ENCODE data around the gene AMHR2. TPM values are rescaled to one million over a fixed set of nuclear protein-coding genes. Genes with fewer than 3 reads are reported as not detected.

AMHR2 gene
- total and polyA plus RNA-seq, 2 experiments from 2014 or later, result 0.24 TPM; not detected in 1

DNA sequence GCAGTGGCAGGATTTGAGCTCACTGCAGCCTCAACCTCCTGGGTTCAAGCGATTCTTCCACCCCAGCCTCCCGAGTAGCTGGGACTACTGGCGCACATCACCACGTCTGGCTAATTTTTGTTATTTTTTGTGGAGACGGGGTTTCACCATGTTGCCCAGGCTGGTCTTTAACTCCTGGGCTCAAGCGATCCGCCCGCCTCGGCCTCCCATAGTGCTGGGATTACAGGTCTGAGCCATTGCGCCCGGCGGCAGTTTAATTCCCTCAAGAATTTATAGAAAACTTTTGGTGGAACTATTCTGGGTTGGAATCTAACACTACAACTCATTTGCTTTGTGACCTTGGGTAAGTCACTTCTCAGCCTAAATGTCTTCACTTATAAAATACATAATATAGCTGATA, 45.4 kb upstream of the AMHR2 start (continued):
- TF ChIP-seq, protein P1, sequence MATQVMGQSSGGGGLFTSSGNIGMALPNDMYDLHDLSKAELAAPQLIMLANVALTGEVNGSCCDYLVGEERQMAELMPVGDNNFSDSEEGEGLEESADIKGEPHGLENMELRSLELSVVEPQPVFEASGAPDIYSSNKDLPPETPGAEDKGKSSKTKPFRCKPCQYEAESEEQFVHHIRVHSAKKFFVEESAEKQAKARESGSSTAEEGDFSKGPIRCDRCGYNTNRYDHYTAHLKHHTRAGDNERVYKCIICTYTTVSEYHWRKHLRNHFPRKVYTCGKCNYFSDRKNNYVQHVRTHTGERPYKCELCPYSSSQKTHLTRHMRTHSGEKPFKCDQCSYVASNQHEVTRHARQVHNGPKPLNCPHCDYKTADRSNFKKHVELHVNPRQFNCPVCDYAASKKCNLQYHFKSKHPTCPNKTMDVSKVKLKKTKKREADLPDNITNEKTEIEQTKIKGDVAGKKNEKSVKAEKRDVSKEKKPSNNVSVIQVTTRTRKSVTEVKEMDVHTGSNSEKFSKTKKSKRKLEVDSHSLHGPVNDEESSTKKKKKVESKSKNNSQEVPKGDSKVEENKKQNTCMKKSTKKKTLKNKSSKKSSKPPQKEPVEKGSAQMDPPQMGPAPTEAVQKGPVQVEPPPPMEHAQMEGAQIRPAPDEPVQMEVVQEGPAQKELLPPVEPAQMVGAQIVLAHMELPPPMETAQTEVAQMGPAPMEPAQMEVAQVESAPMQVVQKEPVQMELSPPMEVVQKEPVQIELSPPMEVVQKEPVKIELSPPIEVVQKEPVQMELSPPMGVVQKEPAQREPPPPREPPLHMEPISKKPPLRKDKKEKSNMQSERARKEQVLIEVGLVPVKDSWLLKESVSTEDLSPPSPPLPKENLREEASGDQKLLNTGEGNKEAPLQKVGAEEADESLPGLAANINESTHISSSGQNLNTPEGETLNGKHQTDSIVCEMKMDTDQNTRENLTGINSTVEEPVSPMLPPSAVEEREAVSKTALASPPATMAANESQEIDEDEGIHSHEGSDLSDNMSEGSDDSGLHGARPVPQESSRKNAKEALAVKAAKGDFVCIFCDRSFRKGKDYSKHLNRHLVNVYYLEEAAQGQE (IDR thresholded peaks at IDR 0.05; ENCODE audit: unreplicated experiment), result no peak
- no peak for TF ChIP-seq STAT1 (IDR thresholded peaks at IDR 0.05; ENCODE audit: unreplicated experiment)
- TF ChIP-seq, protein P2, sequence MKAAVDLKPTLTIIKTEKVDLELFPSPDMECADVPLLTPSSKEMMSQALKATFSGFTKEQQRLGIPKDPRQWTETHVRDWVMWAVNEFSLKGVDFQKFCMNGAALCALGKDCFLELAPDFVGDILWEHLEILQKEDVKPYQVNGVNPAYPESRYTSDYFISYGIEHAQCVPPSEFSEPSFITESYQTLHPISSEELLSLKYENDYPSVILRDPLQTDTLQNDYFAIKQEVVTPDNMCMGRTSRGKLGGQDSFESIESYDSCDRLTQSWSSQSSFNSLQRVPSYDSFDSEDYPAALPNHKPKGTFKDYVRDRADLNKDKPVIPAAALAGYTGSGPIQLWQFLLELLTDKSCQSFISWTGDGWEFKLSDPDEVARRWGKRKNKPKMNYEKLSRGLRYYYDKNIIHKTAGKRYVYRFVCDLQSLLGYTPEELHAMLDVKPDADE (IDR thresholded peaks at IDR 0.05), result no peak

DNA sequence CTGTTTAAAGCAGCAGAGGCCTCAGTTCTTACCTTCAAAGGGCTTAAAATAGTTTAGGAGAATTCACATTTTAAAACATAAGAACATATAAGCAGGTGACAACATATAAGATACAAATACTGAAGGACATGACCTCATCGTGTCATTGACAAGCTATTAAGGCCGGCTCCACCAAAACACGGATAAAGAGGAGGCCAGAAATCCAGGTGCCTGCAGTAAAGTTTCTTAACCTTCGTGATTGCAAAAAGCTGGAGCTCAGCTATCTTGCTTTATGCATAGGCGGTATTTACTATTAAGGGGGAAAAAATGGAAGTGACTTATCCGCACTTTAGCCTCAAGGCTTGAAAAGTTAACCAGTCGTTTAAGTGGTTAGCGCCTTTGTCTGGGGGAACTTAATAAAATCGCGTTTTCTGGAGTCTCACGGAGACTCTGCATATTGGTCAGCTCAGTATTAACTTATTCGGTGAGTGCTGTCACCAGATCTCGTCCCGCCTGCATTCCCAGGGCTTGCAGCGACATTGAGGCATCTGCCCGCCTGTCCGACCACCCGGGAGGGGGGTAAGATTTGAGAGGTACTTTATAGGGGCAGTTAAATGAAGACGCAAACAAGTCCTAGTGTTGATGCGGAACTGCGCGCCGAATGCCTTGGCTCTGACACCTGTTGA, 44.8 kb upstream of the AMHR2 start:
- Histone ChIP-seq H2AFZ (peak overlapping the region; percentile 9; the same call in 1 of the 2 replicates), H3F3A (replicated peaks; ENCODE audit: low read depth) (0 out of 2 replicates have a peak, but pooled peaks cover 6% of the 10 kb centered on the region), H3K36me3 (ENCODE audit: insufficient read depth) (peaks cover 20% of the 10 kb centered on the region; the same call in 1 of the 2 replicates), H3K79me2 (replicated peaks; ENCODE audit: insufficient read depth) (peaks cover 28% of the 10 kb centered on the region), H3K27ac (ENCODE audit: low read depth) (peak overlapping the region; percentile 78), H3K9me2 (ENCODE audit: insufficient read depth) (no peaks in the 10 kb centered on the region), H3K4me3 (peak overlapping the region; percentile 44), H3K4me2 (peak overlapping the region; percentile 48), H3K27me3 (ENCODE audit: insufficient read depth) (no peaks in the 10 kb centered on the region), H3K4me1 (ENCODE audit: insufficient read depth) (peaks cover 16% of the 10 kb centered on the region), H4K20me1 (replicated peaks; ENCODE audit: insufficient read depth) (no peaks in the 10 kb centered on the region; the same call in 1 of the 2 replicates)
- no peak overlapping the region for H3K4me3 Mint-ChIP-seq
- H3K27me3 Mint-ChIP-seq (ENCODE audit: insufficient read depth, low read depth, poor library complexity), result peaks cover 4% of the 10 kb centered on the region
- peaks cover 29% of the 10 kb centered on the region for H3K4me1 Mint-ChIP-seq
- no peaks in the 10 kb centered on the region; the same call in 2 of the 3 replicates for H3K9me3 Mint-ChIP-seq
- ATAC-seq (peak; percentile 0; the same call in 2 of the 3 replicates), DNase-seq (ENCODE audit: low spot score) (peak; percentile 39)
- H3K27ac Mint-ChIP-seq, result no peak overlapping the region
- H3K36me3 Mint-ChIP-seq (ENCODE audit: low read depth), result peaks cover 31% of the 10 kb centered on the region
- TF ChIP-seq, protein P3, sequence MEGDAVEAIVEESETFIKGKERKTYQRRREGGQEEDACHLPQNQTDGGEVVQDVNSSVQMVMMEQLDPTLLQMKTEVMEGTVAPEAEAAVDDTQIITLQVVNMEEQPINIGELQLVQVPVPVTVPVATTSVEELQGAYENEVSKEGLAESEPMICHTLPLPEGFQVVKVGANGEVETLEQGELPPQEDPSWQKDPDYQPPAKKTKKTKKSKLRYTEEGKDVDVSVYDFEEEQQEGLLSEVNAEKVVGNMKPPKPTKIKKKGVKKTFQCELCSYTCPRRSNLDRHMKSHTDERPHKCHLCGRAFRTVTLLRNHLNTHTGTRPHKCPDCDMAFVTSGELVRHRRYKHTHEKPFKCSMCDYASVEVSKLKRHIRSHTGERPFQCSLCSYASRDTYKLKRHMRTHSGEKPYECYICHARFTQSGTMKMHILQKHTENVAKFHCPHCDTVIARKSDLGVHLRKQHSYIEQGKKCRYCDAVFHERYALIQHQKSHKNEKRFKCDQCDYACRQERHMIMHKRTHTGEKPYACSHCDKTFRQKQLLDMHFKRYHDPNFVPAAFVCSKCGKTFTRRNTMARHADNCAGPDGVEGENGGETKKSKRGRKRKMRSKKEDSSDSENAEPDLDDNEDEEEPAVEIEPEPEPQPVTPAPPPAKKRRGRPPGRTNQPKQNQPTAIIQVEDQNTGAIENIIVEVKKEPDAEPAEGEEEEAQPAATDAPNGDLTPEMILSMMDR (conservative IDR thresholded peaks at IDR 0.05; ENCODE audit: low read depth in 2 of 2), result no peak
- TF ChIP-seq POLR2AphosphoS5 (IDR thresholded peaks at IDR 0.05; ENCODE audit: low read depth) (no peak), EZH2 (IDR thresholded peaks at IDR 0.05; ENCODE audit: low read depth, unreplicated experiment) (no peak), EZH2phosphoT487 (IDR thresholded peaks at IDR 0.05; ENCODE audit: unreplicated experiment) (no peak), JUNB (IDR thresholded peaks at IDR 0.05; ENCODE audit: unreplicated experiment) (no peak), STAT1 (IDR thresholded peaks at IDR 0.05; ENCODE audit: unreplicated experiment) (no peak)
- TF ChIP-seq, protein P1 (IDR thresholded peaks at IDR 0.05; ENCODE audit: unreplicated experiment), result no peak
